ENCODE results near the gene SKI.

- no peak for TF ChIP-seq CTCF (IDR thresholded peaks at IDR 0.05; ENCODE audit: low read depth, low read length)
- TF ChIP-seq EZH2phosphoT487 (IDR thresholded peaks at IDR 0.05; ENCODE audit: low read depth), result no peak
Observed at GRCh38 chr1:2304921-2305681, 77.0 kb downstream of the SKI start.

All from OCI-LY3 (cell line).